Astrocyte of the cerebellum (primary cell): Measurements from ENCODE around the gene ZDHHC9.

Source experiments
- DNase-seq: peaks from one replicate; pipeline ENCODE4 v3.0.0-alpha.2; 2011; ENCODE audit warnings: low read depth
- H3K4me3 ChIP-seq: 2 replicates; pipeline ENCODE4 v1.5.1; 2011; ENCODE audit warnings: mild to moderate bottlenecking, low read depth, low read length, moderate library complexity
- in situ Hi-C: cut with HindIII; loops from 2 replicates; pipeline ENCODE4 v1.10.0; 2017; ENCODE audit warnings: low sequenced_read_pairs
- TF ChIP-seq, protein P1 (sequence below): IDR thresholded peaks from 2 replicates; pipeline ENCODE4 v1.5.1; 2012; ENCODE audit warnings: low read length, low read depth, moderate library complexity, mild to moderate bottlenecking; ENCODE audit errors: missing control alignments

Gene ZDHHC9

DNA sequence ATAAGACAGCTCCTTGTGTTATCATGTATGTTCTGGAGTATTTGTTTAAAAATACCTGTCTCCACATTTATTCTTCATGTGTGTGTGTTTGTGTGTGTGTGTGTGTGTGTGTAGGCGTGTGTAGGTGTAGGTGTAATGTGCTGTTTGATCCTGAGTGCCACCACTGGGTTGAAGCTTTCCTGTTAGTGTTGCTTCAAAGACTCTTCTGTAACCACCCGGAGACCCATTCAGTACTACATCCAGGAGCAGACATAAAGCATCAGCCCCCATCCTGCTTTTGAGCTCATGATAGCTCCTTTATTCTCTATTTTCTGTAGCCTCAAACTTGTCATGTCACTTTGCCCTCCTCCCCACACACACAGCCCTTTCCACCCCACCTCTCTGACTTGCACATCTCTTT lies 3.0 kb upstream of the ZDHHC9 start:
- H3K4me3 ChIP-seq = no peak overlapping the region
- in situ Hi-C loops = no loop called here
- TF ChIP-seq, protein P1, sequence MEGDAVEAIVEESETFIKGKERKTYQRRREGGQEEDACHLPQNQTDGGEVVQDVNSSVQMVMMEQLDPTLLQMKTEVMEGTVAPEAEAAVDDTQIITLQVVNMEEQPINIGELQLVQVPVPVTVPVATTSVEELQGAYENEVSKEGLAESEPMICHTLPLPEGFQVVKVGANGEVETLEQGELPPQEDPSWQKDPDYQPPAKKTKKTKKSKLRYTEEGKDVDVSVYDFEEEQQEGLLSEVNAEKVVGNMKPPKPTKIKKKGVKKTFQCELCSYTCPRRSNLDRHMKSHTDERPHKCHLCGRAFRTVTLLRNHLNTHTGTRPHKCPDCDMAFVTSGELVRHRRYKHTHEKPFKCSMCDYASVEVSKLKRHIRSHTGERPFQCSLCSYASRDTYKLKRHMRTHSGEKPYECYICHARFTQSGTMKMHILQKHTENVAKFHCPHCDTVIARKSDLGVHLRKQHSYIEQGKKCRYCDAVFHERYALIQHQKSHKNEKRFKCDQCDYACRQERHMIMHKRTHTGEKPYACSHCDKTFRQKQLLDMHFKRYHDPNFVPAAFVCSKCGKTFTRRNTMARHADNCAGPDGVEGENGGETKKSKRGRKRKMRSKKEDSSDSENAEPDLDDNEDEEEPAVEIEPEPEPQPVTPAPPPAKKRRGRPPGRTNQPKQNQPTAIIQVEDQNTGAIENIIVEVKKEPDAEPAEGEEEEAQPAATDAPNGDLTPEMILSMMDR = no peak
- no peak for DNase-seq

DNA sequence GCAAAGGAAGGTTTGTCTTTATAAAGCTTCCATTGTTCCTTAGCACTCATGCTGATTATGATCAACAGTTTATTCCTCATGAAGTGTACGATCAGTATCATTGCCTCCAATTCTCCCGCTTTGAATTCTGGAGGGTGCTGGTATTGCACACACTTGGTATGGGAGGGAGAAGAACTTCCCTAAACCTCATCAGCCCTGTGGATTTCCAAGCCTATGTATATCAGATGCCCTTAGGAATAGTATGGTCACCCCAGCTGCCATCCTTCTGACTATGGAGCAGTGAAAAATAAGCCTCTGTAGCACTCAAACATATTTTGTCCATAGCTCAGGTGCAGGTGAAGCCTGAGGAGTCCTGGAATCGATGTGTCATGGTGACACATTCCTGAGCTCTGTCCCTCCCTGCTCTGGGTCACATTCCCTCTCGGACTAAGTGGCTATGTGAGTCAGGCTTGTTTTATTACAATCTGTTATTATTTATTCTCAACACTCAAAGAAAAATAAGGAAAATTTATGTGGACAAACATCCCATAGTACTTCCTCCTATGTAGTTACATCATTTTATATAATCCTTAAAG lies 2.0 kb upstream of the ZDHHC9 start:
- in situ Hi-C loops = no loop called here
- TF ChIP-seq, protein P1 = no peak
- DNase-seq = no peak
- H3K4me3 ChIP-seq = no peak overlapping the region

DNA sequence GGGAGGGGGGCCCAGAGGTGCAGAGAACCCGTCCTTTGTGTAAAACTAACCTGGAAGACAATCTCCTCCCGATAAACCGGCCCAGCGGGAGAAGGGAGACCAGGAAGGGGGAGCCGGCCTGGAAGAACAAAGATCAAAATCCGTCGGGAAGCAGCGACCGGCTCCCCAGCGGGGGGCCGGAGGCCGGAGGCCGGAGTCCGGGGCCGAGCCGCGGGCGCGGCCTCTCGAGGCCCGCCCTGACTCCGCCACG lies 552 bp downstream of the ZDHHC9 start:
- no peak for DNase-seq
- peak overlapping the region; percentile 64 for H3K4me3 ChIP-seq
- in situ Hi-C loops = no loop called here
- TF ChIP-seq, protein P1 = no peak

DNA sequence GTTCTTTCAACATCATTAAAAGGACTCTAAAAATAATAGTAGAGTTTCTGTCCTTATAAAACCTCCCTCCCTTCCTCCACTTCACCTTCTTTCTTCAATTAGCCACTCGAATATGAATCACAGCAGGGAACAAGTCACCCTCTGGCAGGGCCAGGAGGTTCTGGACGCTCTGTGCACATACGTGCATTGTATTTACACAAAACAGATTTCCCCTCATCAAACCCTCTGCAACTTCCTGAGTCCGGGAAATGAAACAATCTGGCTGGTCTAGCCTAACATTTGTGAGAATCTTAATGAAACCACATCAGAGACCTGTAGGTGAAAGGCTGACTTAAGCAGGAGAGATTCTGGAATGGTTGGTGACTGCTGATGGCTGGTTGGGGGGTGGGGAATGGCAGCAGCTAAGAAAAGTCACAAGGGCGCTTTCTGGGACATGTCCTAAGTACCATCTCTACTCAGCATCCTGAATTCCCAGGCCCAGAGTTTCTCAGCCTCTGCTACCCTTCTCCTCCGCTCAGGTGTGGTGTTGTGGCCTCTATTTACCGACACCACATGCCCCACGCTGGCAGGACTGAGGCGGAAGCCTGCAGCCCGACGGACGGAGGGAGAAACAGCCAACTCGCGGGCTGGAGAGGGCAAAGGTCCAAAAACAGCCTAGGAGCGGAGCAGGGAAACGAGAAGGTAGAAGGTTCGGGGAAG lies 1.0 kb downstream of the ZDHHC9 start:
- DNase-seq = no peak

DNA sequence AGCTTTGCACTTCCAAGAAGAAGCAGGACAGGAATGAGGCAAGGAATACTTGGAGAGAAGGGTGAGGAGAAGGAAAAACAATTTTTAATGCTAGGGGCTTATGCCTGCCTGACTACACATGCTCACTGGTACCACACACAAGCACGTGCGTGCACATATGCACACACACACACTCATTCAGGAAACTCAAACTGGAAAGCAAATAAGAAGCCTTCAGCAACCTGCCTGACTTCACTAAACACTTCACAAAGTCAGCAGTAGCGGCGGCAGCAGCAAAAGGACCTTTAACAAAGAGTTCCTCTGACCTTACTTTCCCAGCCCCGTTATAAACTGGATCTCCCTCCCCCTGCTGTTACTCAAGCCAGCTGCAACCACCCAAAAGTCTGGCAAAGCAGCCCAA lies 3.3 kb downstream of the ZDHHC9 start:
- no peak for DNase-seq
- TF ChIP-seq, protein P1 = no peak
- H3K4me3 ChIP-seq = peak overlapping the region; percentile 6
- in situ Hi-C loops = no loop called here

More for the DNA sequence above, 1.0 kb downstream of the ZDHHC9 start:
- TF ChIP-seq, protein P1 = no peak
- in situ Hi-C loops = no loop called here
- peak overlapping the region; percentile 64 for H3K4me3 ChIP-seq

DNA sequence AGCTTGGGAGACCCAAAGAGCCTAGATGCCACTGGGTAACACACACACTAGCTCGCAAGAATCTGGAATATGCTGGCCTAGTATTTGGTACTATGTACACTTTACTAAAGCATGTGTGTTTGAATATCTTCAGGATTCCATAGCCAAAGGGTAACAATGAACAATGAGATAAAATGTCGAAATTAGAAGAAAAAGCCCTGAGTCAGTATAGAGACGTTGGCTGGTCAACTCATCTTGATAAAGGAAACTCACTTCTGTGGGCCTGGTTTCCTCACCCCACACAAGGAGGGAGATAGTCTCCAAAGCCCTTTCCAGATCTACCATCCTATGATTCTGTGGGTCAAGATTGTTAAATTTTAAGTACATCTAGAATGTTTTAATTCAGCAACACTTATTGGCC lies 6.9 kb downstream of the ZDHHC9 start:
- in situ Hi-C loops = no loop called here
- no peak overlapping the region for H3K4me3 ChIP-seq
- TF ChIP-seq, protein P1 = no peak
- no peak for DNase-seq
